Activated B cell treated with CpG ODN at 0.5 μM for 24 hours (primary cell): ENCODE measurements around the gene TENM4. TPM values are rescaled to one million over a fixed set of nuclear protein-coding genes. Genes with fewer than 3 reads are reported as not detected.
"Not testable (repeated sequence)": the region's sequence is repeated elsewhere in the genome, so short reads cannot be mapped to it uniquely, and the experiment has no call there.

Experiments
- ATAC-seq: fragments of 200-7000 bp; cut with Tn5 transposase; one replicate; pipeline ENCODE4 v1.10.0; 2021; ENCODE audit warnings: low read depth, mild to moderate bottlenecking, moderate library complexity
- CTCF ChIA-PET: fragments of 350-600 bp; sonication (Branson Sonifier 250); formaldehyde crosslinking; loops from one replicate; lab custom pipeline; 2021; ENCODE audit warnings: antibody characterized with exemption; lab: Charles Lee
- POLR2A ChIA-PET: fragments of 350-600 bp; sonication (Branson Sonifier 250); formaldehyde crosslinking; loops from one replicate; lab custom pipeline; 2021; ENCODE audit warnings: antibody characterized with exemption; lab: Charles Lee
- DNase-seq: peaks from one replicate; pipeline ENCODE4 v3.0.0; 2022
- H3K27ac Mint-ChIP-seq: one replicate; pipeline ENCODE4 v1.8.0; 2020; ENCODE audit warnings: mixed read lengths
- H3K27me3 Mint-ChIP-seq: one replicate; pipeline ENCODE4 v1.8.0; 2021; ENCODE audit warnings: mixed read lengths
- H3K36me3 Mint-ChIP-seq: one replicate; pipeline ENCODE4 v1.8.0; 2021; ENCODE audit warnings: low read depth, mixed read lengths
- H3K4me1 Mint-ChIP-seq: one replicate; pipeline ENCODE4 v1.8.0; 2021; ENCODE audit warnings: mixed read lengths
- H3K4me3 Mint-ChIP-seq: one replicate; pipeline ENCODE4 v1.8.0; 2020; ENCODE audit warnings: mild to moderate bottlenecking, mixed read lengths
- H3K9me3 Mint-ChIP-seq: one replicate; pipeline ENCODE4 v1.8.0; 2020; ENCODE audit warnings: mixed read lengths
- intact Hi-C: fragments of 100-400 bp; cut with micrococcal nuclease; formaldehyde crosslinking; loops from one replicate; pipeline ENCODE4 v1.15.1; 2024
- total RNA-seq: library from RNA; stranded (reverse); gene quantifications from 2 replicates; pipeline ENCODE4 v1.2.3, GENCODE V29; 2022
- TF ChIP-seq, protein P1 (sequence below): fragments of 200-600 bp; IDR thresholded peaks from one replicate; pipeline ENCODE4 v1.8.0; 2022; ENCODE audit warnings: antibody characterized with exemption, mild to moderate bottlenecking

The TENM4 gene
- total RNA-seq, 1 donor from 2014 or later = 2.4 TPM

DNA sequence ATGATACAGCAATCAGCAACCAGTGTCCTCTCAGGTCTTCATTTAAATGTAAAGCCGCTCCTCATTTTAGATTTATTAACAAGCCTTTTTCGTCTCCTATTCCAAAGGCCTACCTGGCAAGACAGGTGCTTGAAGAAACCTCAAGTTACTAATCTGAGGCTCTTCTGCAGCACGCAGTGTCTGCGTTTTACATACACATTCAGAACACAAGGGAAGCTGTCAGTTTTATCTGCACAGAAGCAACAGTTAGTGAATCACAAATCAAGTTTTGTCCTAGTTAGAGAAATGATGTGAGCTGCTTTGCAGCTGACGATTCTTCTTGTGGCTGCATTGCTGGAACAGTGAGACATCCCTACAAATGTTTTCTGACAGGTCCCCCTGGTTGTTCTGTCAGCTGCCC is 557.3 kb downstream of the TENM4 start:
- ChIA-PET POLR2A (no interaction called here), CTCF (no interaction called here)
- no peaks in the 10 kb centered on the region for H3K27me3 Mint-ChIP-seq
- no peaks in the 10 kb centered on the region for H3K36me3 Mint-ChIP-seq
- ATAC-seq (no peak), DNase-seq (no peak)
- H3K9me3 Mint-ChIP-seq = peaks cover under 1% of the 10 kb centered on the region
- no peak overlapping the region for H3K4me3 Mint-ChIP-seq
- intact Hi-C loops = no loop called here
- H3K27ac Mint-ChIP-seq = no peak overlapping the region
- TF ChIP-seq, protein P1, sequence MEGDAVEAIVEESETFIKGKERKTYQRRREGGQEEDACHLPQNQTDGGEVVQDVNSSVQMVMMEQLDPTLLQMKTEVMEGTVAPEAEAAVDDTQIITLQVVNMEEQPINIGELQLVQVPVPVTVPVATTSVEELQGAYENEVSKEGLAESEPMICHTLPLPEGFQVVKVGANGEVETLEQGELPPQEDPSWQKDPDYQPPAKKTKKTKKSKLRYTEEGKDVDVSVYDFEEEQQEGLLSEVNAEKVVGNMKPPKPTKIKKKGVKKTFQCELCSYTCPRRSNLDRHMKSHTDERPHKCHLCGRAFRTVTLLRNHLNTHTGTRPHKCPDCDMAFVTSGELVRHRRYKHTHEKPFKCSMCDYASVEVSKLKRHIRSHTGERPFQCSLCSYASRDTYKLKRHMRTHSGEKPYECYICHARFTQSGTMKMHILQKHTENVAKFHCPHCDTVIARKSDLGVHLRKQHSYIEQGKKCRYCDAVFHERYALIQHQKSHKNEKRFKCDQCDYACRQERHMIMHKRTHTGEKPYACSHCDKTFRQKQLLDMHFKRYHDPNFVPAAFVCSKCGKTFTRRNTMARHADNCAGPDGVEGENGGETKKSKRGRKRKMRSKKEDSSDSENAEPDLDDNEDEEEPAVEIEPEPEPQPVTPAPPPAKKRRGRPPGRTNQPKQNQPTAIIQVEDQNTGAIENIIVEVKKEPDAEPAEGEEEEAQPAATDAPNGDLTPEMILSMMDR = no peak
- no peaks in the 10 kb centered on the region for H3K4me1 Mint-ChIP-seq

DNA sequence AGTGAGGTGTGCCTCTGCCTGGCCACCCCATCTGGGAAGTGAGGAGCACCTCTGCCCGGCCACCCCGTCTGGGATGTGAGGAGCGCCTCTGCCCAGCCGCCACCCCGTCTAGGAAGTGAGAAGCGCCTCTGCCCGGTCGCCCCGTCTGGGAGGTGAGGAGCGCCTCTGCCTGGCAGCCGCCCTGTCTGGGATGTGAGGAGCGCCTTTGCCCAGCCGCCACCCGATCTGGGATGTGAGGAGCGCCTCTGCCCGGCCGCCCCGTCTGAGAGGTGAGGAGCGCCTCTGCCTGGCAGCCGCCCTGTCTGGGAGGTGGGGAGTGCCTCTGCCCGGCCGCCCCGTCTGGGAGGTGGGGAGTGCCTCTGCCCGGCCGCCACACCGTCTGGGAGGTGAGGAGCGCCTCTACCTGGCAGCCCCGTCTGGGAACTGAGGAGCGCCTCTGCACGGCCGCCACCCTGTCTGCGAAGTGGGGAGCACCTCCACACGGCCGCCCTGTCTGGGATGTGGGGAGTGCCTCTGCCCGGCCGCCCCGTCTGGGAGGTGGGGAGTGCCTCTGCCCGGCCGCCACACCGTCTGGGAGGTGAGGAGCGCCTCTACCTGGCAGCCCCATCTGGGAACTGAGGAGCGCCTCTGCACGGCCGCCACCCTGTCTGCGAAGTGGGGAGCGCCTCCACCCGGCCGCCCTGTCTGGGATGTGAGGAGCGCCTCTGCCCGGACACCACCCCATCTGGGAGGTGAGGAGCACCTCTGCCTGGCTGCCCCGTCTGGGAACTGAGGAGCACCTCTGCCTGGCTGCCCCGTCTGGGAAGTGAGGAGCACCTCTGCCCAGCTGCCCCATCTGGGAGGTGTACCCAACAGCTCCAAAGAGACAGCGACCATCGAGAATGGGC is 561.5 kb downstream of the TENM4 start:
- H3K36me3 Mint-ChIP-seq, H3K27me3 Mint-ChIP-seq, H3K9me3 Mint-ChIP-seq, DNase-seq, CTCF ChIA-PET, H3K4me1 Mint-ChIP-seq, H3K4me3 Mint-ChIP-seq, ATAC-seq, POLR2A ChIA-PET, intact Hi-C loops, H3K27ac Mint-ChIP-seq: not testable (repeated sequence)

DNA sequence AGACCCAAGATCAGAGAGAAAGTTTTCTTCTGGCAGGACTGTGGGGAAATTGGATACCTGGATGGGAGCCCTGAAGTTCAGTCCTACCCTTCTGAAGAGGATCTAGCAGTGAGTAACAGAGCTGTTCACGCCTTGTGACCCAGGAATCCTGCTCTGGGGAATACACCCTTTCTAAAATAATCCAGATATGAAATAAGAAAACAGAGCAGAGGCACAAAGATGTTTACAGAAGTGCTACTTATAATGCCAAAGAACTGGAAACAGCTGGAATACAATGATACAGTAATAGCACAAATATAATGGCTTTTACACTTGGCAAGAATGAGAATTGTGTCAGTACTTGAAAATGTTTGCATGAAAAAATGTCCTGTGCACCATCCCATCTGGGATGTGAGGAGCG is 562.2 kb downstream of the TENM4 start:
- CTCF ChIA-PET = no interaction called here
- POLR2A ChIA-PET = no interaction called here
- Mint-ChIP-seq H3K4me1 (no peaks in the 10 kb centered on the region), H3K27me3 (no peaks in the 10 kb centered on the region), H3K36me3 (no peaks in the 10 kb centered on the region), H3K9me3 (peaks cover 4% of the 10 kb centered on the region), H3K4me3 (no peak overlapping the region), H3K27ac (no peak overlapping the region)
- intact Hi-C loops = no loop called here
- TF ChIP-seq, protein P1 = no peak
- DNase-seq = no peak
- ATAC-seq = no peak

DNA sequence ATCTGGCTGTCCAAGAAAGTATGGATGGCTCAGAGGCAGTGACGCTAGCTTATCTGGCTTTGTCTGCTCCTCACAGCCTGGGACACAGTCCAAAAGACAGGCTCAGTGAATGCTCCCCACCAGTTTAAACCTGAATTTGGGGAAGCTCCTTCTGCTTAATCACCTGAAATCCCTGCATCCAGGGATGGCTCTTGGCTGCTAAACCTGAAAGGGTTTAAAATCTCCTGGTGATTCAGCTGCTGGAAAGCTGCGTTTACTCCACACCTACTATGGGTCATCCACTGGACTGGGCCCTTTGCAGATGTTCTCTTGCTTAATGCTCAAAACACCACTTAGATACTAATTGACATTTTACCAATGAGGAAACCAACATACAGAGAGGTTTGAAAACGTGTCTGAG is 564.2 kb downstream of the TENM4 start:
- no peaks in the 10 kb centered on the region for H3K27me3 Mint-ChIP-seq
- no peak for DNase-seq
- POLR2A ChIA-PET = no interaction called here
- no peak overlapping the region for H3K4me3 Mint-ChIP-seq
- CTCF ChIA-PET = no interaction called here
- intact Hi-C loops = no loop called here
- no peak for ATAC-seq
- no peaks in the 10 kb centered on the region for H3K4me1 Mint-ChIP-seq
- H3K9me3 Mint-ChIP-seq = peaks cover 4% of the 10 kb centered on the region
- H3K36me3 Mint-ChIP-seq = no peaks in the 10 kb centered on the region
- TF ChIP-seq, protein P1 = no peak
- H3K27ac Mint-ChIP-seq = no peak overlapping the region

DNA sequence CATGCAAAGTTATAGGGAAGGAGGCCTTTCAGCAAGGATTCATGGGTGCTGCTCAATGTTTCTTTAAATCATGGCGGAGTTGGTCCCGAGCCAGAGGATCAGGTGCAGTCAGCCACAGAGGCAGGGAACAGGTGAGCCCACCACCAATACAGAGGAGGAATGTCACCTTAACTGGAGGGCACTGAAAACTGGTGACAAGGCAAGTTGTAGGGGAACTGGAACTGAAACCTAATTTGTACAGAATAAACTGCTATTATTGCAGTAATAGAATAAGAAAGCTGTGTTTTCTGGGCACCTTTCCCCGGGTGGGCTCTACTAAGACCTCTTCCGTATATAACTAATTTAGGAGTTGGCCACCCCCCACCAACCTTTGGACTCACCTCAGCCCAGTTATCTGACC is 570.2 kb downstream of the TENM4 start:
- Mint-ChIP-seq H3K4me3 (no peak overlapping the region), H3K36me3 (no peaks in the 10 kb centered on the region), H3K27ac (no peak overlapping the region), H3K9me3 (no peaks in the 10 kb centered on the region), H3K4me1 (no peaks in the 10 kb centered on the region), H3K27me3 (peaks cover 1% of the 10 kb centered on the region)
- intact Hi-C loops = no loop called here
- TF ChIP-seq, protein P1 = no peak
- ATAC-seq (no peak), DNase-seq (no peak)
- ChIA-PET CTCF (no interaction called here), POLR2A (no interaction called here)
